ENCODE results near the gene LHPP.

GRCh38 chr10:124650820-124651401 lies 189.3 kb downstream of the LHPP start:
- TF ChIP-seq CTCF (IDR thresholded peaks at IDR 0.05) (no peak), POLR2A (IDR thresholded peaks at IDR 0.05) (no peak)
